Neural cell (in vitro differentiated cells): Measurements from ENCODE around the gene MYO1G.

ENCODE experiments used
- EP300 ChIP-seq: fragments of 450-650 bp; conservative IDR thresholded peaks from 2 replicates; pipeline ENCODE4 v1.6.1; 2014; ENCODE audit warnings: antibody characterized with exemption, mild to moderate bottlenecking, moderate library complexity; ENCODE audit not compliant: poor library complexity, severe bottlenecking
- POLR2AphosphoS5 ChIP-seq: IDR thresholded peaks from 2 replicates; pipeline ENCODE4 v1.6.1; 2012
- TAF1 ChIP-seq: IDR thresholded peaks from 2 replicates; pipeline ENCODE4 v1.6.1; 2012; ENCODE audit warnings: low read depth
- TF ChIP-seq, protein P1 (sequence below): fragments of 450-650 bp; IDR thresholded peaks from 2 replicates; pipeline ENCODE4 v1.5.1; 2014; ENCODE audit warnings: antibody characterized with exemption, mild to moderate bottlenecking, moderate library complexity; ENCODE audit not compliant: poor library complexity, severe bottlenecking

DNA sequence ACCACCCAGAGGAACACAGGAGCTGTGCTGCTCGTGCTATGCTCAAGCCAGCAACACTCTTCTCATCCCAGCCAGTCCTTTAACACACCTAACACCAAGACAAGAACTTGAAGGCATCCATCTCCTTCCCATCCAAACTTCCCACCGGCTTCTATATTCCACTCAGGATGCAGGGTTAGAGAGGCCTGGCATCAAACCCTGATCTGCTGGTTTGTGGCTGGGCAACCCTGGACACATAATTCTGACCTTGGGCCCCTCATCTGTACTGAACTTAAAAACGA lies 5.6 kb upstream of the MYO1G start:
- no peak for TF ChIP-seq TAF1
- TF ChIP-seq, protein P1, sequence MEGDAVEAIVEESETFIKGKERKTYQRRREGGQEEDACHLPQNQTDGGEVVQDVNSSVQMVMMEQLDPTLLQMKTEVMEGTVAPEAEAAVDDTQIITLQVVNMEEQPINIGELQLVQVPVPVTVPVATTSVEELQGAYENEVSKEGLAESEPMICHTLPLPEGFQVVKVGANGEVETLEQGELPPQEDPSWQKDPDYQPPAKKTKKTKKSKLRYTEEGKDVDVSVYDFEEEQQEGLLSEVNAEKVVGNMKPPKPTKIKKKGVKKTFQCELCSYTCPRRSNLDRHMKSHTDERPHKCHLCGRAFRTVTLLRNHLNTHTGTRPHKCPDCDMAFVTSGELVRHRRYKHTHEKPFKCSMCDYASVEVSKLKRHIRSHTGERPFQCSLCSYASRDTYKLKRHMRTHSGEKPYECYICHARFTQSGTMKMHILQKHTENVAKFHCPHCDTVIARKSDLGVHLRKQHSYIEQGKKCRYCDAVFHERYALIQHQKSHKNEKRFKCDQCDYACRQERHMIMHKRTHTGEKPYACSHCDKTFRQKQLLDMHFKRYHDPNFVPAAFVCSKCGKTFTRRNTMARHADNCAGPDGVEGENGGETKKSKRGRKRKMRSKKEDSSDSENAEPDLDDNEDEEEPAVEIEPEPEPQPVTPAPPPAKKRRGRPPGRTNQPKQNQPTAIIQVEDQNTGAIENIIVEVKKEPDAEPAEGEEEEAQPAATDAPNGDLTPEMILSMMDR, result no peak
- TF ChIP-seq POLR2AphosphoS5, result no peak
- no peak for TF ChIP-seq EP300
